Measurements from ENCODE around the gene LRRC4C. TPM values are rescaled to one million over a fixed set of nuclear protein-coding genes. Genes with fewer than 3 reads are reported as not detected.

Gene LRRC4C
- total RNA-seq, 6 experiments from 2014 or later = not detected

- H3K27me3 Mint-ChIP-seq (ENCODE audit: insufficient read depth) = no peaks in the 10 kb centered on the region
- no peak overlapping the region for H3K27ac Mint-ChIP-seq
- no peak for TF ChIP-seq CTCF (IDR thresholded peaks at IDR 0.05)
- H3K4me1 Mint-ChIP-seq (ENCODE audit: low read depth) = no peaks in the 10 kb centered on the region
- no peaks in the 10 kb centered on the region for H3K9me3 Mint-ChIP-seq
- no peak overlapping the region for H3K4me3 Mint-ChIP-seq
- DNase-seq = no peak
- H3K36me3 Mint-ChIP-seq (ENCODE audit: low read depth) = no peaks in the 10 kb centered on the region
Measured at GRCh38 chr11:40241524-40242051, 1217.9 kb downstream of the LRRC4C start.

- DNase-seq = no peak
- no peak overlapping the region for H3K27ac Mint-ChIP-seq
- no peak overlapping the region for H3K4me3 Mint-ChIP-seq
- H3K36me3 Mint-ChIP-seq (ENCODE audit: low read depth) = no peaks in the 10 kb centered on the region
- TF ChIP-seq CTCF (IDR thresholded peaks at IDR 0.05) = no peak
- no peaks in the 10 kb centered on the region; the same call in 1 of the 2 replicates for H3K9me3 Mint-ChIP-seq
- no peaks in the 10 kb centered on the region for H3K4me1 Mint-ChIP-seq (ENCODE audit: low read depth)
- H3K27me3 Mint-ChIP-seq (ENCODE audit: insufficient read depth) = no peaks in the 10 kb centered on the region
Measured at GRCh38 chr11:40240284-40240683, 1219.2 kb downstream of the LRRC4C start.

- Mint-ChIP-seq H3K36me3 (ENCODE audit: low read depth) (no peaks in the 10 kb centered on the region), H3K9me3 (no peaks in the 10 kb centered on the region; the same call in 1 of the 2 replicates), H3K27ac (no peak overlapping the region), H3K4me3 (no peak overlapping the region), H3K27me3 (ENCODE audit: insufficient read depth) (no peaks in the 10 kb centered on the region), H3K4me1 (ENCODE audit: low read depth) (no peaks in the 10 kb centered on the region)
- no peak for DNase-seq
- TF ChIP-seq CTCF (IDR thresholded peaks at IDR 0.05) = no peak
Measured at GRCh38 chr11:40236526-40236925, 1222.9 kb downstream of the LRRC4C start.

GRCh38 chr11:40235841-40236240 lies 1223.6 kb downstream of the LRRC4C start:
- Mint-ChIP-seq H3K36me3 (ENCODE audit: low read depth) (no peaks in the 10 kb centered on the region), H3K4me1 (ENCODE audit: low read depth) (no peaks in the 10 kb centered on the region), H3K27ac (no peak overlapping the region), H3K27me3 (ENCODE audit: insufficient read depth) (no peaks in the 10 kb centered on the region), H3K4me3 (no peak overlapping the region), H3K9me3 (no peaks in the 10 kb centered on the region; the same call in 1 of the 2 replicates)
- no peak for TF ChIP-seq CTCF (IDR thresholded peaks at IDR 0.05)
- no peak for DNase-seq

- Mint-ChIP-seq H3K36me3 (ENCODE audit: low read depth) (no peaks in the 10 kb centered on the region), H3K4me3 (no peak overlapping the region), H3K9me3 (peaks cover 7% of the 10 kb centered on the region; the same call in 1 of the 2 replicates), H3K27ac (no peak overlapping the region), H3K4me1 (ENCODE audit: low read depth) (no peaks in the 10 kb centered on the region), H3K27me3 (ENCODE audit: insufficient read depth) (no peaks in the 10 kb centered on the region)
- TF ChIP-seq CTCF (IDR thresholded peaks at IDR 0.05) = no peak
- DNase-seq = no peak
Measured at GRCh38 chr11:40230821-40231220, 1228.6 kb downstream of the LRRC4C start.

GRCh38 chr11:40228662-40229061 lies 1230.8 kb downstream of the LRRC4C start:
- no peak for DNase-seq
- Mint-ChIP-seq H3K4me3 (no peak overlapping the region), H3K9me3 (peaks cover 10% of the 10 kb centered on the region; the same call in 1 of the 2 replicates), H3K4me1 (ENCODE audit: low read depth) (no peaks in the 10 kb centered on the region), H3K27me3 (ENCODE audit: insufficient read depth) (no peaks in the 10 kb centered on the region), H3K36me3 (ENCODE audit: low read depth) (no peaks in the 10 kb centered on the region), H3K27ac (no peak overlapping the region)
- no peak for TF ChIP-seq CTCF (IDR thresholded peaks at IDR 0.05)
